HG03571 (cell line): ENCODE results near the gene PALLD.

Experiments used
- ATAC-seq: cut with Tn5 transposase; IDR thresholded peaks from one replicate; pipeline ENCODE4 v1.9.1; 2021; ENCODE audit not compliant: unreplicated experiment

The PALLD gene

DNA sequence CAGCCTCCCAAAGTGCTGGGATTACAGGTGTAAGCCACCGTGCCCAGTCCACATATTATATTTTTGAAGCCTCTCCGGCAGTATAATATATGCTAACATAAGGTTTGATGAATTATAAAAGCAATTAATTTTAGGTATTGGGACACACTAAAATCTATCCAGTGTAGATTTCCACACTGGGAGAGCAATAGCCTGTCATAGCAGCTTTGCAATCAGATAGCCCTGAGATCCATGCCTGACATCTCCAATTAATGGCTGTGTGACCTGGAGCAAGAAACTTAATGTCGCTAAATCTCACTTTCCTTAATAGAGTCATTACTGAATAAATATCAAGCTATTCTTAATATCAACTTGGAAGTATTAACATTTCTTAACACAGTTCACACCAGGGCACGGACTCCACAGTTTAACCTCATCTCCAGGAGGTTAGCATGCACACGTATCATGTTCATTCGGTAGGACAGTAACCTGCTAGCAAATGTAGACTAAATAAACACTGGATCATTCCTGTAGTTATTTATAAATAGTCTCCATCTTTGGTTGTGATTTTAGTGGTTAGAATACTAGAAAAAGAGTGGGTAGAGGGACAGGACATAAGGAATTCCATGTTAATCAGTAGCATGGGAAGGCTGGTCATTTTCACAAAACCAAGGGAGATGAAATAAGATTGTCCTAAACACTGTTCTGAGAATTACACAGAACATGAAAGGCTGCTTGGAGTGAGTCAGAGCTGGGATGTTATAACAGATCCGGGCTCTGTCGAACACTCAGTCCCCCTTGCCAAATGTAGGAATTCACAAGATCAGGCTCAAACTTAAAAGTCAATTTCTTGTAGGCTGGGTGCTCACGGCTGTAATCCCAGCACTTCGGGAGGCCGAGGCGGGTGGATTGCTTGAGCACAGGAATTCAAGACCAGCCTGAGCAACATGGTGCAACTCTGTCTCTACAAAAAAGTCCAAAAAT lies 254.7 kb downstream of the PALLD start:
- ATAC-seq: no peak

DNA sequence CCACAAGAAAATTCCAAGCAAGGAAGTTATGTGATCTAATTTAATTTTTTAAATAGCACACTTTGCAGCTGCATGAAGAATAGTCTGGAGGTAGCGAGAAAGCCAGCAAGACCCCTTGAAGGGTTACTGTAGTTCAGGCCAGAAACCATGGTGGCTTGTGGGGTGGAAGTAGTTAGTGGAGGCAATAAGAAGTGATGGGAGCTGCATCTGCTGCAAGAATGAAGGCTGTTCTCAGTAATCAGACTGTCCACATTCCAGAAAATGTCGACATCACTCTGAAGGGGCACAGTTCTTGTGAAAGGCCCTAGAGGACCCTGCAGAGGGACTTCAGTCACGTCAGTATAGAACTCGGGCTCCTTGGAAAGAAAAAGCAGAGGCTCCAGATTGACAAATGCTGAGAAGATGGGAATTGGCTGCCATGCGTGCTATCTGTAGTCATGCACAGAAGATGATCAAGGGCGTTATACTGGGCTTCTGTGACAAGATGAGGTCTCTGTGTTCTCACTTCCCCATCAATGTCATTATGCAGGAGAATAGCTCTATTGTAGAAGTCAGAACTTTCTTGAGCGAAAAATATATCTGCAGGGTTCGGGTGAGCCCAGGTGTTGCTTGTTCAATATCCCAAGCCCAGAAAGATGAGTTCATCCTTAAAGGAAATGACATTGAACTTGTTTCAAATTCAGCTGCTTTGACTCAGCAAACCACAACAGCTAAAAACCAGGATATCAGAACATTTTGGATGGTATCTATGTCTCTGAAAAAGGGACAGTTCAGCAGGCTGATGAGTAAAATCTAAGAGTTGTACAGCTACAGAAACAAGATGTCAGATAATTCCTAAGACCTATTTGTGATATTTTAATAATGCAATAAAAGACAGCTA lies 259.0 kb downstream of the PALLD start:
- ATAC-seq: no peak

DNA sequence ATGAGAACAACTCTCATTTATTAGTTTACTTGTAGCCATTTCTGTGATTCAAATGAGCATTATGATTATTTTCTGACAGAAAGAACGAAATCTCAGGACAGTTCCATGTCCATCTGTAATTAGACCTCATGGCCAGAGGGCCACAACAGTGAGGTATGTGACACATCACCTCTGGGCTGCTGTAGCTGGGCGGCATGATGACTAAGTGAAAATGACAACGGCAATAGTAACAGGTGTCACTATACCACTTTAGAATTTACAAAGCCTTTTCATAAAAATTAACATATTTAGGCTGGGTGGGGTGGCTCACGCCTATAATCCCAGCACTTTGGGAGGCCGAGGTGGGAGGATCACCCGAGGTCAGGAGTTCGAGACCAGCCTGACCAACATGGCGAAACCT lies 260.6 kb downstream of the PALLD start:
- no peak for ATAC-seq

DNA sequence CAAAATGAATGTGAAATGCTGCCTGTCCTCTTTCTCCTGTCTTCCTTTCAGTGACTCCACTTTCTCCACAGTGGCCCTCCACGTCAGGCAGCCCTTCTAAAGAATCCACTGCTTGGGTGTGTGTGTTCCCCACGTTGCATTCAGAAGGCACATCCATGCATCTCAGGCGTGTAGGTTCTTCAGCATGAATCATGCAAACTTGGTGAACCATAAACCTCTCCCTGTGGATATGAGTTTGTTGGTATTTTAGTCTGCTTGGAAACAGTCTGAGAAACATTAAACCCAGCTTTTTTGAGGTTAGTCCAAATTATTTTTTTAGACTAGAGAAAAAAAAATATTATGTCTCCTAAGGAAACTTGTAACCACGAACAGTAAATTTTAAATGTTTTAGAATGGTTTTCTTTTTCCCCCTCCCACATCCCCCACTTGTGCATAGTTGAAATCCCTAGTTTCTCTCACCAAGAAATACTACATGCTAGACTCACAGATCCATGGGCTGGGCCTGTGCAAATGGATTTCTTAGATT lies 261.6 kb downstream of the PALLD start:
- ATAC-seq: no peak

DNA sequence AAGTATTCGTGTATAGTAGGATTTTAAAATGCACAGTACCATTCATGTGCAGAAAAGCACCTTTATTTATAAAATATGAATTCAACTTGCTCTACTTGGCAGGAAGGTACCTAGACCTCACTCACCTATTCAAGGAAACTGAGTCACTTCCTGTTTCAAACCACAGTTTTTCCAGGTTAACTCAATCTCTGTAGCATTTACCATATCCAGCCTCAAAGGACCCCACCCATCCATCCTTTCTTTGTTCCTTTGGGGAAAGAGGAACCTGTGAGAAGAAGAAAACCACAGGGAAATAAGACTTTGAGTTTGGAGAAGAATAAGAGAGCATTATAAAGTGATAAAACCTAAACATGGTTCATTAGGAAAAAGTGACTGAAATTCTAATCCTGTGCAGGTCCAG lies 262.5 kb downstream of the PALLD start:
- ATAC-seq: no peak

DNA sequence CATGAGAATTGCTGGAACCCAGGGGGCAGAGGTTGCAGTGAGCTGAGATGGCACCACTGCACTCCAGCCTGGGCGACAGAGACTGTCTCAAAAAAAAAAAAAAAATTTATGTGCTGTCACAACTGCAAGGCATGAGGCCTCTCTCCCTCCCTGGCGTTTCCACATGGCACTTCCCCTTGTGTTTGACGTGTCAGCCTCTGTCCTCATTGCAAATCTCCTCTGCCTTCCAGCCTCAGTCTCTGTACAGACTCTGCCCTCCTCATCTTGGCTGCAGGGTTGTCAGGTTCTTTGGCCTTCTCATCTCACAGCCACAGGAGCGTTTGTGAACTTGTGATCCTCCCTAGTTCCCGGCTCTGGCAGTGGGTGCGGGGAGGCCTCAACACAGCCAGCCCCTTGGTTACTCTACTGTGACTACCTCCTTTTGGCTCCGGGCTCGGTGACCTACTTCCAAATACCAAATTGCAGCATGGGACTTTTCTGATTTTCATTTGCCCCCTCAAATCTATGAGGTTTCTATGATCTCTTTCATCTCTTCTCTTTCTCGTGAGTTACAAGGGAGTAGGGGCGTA lies 263.2 kb downstream of the PALLD start:
- ATAC-seq: no peak

DNA sequence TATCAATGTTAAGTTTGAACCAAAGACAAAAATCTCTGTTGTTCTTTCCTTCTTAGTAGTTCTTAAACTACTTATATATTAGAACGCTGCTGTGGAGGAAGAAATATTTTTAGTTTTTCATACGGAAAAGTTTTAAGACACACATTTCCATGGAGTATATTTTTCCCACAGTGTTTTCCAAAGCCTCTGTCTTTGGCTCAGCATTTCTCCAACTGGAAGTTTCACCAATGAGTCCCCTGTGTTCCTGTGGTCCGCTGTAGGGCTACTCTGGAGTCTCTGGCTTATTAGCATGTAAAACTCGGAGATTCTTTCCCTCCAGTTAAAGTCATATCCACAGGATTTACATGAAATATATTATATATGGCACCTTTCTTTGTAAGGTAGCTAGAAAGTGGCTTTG lies 264.2 kb downstream of the PALLD start:
- ATAC-seq: no peak

DNA sequence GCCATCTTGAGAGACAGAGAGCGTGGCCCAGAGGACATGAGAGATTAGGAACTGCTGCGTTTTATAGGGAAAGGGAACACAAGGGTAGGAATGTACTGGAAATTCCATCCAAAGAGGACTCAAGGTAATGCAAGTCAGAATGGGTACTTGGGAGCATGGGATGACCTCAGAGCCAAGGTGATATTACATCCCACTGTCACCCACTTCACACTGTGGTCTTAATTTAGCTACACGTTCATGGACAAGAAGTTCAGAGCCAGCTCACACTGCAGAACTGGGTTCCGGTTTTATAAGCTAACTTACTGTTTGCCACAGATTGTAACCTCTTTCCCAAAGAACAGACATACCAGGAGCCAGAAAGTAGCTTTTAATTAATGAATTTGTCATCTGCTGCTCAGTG lies 268.5 kb downstream of the PALLD start:
- ATAC-seq: no peak

DNA sequence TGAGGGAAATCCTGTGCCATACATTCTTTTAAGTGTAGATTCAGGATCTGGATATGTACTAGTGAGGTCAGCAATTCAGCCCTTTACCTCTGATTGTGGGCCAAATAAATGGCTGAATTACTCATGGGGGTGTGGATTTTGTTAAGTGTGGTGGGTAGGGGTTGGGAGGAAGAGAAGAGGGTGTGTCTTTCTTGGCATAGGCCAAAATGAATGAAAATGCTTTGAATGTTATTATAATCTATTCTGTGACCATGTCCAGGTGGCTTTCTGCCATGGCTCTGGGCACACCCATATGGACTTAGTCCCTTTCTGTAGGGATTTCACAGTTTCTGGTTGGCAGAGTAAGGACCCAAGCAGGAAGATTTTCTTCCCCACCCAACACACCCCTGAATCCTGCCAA lies 268.9 kb downstream of the PALLD start:
- ATAC-seq: no peak

DNA sequence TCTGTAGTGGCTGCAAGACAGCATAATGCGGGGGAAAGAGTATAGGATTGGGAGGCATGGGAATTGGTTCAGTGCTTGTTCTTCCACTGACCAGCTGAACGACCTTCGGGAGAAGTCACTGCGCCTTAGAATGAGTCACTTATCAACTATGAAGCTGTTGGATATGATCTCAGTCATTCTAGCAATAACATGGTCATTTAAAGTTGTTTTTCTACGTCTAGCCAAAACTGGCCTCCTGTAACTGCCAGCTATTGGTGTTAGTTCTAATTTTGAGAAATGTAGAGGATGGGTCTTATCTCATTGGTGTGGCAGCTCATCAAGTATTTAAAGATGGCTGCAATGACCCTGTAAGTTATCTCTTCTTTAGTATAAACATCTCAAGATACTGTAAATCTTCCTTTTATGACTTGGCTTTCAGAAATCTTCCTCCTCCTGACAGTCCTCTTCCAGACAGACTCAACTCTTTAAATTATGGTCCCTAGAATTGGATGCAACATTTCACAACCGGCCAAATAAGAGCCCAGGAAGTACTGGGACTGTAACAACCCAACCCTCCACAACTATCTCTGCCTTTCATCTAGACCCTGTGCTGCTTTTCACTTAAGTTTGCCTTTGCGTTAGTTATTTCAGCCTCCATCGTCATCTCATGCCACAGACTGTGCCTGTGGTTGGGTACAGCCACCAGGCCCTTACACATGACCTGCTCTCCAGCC lies 269.9 kb downstream of the PALLD start:
- ATAC-seq: no peak

DNA sequence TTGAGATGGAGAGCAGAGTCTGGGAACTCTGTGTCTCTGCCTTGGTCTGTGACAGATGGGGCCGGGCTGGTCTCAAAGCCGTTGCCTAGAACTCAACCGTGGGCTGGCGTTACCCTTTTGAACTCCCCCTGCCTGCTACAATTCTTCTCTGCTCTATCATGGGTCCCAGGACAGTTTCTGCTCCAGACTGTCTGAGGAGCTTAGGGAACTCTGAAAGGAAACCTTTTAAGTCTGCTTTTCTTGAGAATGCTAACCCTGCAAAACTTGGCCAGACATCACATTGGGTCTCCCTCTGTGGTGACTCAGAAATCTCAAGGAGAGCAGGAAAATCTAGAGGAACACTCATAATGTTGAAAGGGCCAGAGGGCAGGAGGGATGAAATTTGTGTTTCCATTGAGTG lies 272.6 kb downstream of the PALLD start:
- no peak for ATAC-seq

DNA sequence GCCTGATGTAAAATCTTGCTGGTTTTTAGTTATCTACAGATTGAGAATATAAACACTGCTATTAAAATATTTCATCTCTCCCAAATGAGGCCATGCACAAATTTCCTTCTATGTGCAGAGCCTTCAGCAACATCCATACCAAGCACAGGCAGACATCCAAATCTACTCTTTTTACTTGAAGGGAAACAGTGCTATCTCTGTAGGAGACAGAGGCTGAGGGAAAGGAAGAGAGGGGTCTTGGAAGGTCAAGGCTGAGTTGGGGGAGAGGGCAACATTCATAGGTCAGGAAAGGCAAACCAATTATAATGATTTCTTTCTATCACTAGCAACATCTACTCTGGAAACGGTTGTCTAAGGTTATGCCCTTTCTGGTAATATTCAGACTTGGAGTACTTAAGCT lies 273.0 kb downstream of the PALLD start:
- no peak for ATAC-seq

DNA sequence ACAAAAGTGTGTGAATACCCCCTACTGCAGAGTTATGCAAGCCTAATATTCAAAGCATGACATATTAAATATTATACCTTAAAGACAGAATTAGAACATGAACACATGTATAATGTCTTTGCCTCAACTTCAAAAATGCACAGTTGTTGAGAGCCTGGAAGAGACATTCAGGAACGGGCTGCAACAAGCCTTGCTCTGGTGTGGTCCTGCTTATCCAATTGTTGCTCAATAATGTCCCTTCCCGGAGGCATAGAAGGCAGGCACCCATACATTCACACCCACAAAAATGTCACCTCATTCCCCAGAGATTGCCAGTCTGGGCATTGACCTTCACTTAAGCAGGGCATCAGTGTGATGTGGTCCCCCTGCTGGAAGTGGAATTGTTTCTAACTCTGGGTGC lies 274.4 kb downstream of the PALLD start:
- ATAC-seq: no peak

DNA sequence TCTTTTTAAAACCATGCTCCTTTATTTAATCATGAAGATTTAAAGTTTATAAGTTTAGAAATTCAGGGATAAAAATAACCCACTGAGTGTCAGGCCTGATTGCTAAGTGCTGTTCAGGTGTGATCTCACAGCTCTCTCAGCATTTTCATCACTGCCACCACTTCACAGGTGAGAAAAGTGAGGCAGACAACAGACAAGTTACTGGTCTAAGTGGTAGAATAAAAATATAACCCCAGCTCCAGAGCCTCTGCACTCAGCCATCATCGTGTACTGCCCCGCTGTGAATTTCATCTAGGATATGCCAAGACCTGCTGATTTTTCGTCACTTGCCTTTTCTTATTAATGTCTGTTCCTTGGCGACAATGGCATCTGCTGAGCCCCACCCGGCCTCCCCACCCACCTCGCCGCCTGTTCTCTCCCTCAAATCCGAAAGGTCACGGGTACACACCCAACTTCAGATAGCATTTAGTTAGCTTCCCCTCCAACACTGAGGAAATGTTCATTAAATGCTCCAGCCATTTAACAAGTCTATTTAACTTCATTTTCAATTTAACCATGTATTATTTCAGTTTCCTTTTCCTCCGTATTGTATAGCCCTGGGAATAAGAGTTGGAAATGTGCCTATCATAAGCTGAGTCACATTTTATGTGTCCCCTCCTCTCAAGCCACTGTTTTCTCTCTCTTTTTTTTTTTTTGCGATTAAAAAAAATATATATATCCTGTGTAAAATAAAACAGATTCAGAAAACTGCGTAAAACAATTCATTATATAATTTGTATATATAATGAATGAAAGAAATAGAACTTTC lies 276.7 kb downstream of the PALLD start:
- no peak for ATAC-seq

DNA sequence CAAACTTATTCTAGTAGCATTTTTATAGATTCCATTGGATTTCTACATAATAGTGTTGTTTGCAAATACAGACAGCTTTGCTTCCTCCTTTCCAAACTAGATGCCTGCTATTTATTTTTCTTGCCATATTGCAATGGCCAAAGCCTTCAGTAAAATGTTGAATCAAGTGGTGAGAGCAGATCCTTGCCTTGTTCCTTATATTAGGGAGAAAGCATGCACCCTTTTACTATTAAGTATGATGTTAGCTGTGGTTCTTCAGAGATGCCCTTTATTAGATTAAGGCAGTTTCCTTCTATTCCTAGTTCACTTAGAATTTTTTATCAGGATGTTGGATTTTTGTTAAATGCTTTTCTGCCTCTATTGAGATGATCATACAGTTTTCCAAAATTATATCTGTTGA lies 279.5 kb downstream of the PALLD start:
- no peak for ATAC-seq

DNA sequence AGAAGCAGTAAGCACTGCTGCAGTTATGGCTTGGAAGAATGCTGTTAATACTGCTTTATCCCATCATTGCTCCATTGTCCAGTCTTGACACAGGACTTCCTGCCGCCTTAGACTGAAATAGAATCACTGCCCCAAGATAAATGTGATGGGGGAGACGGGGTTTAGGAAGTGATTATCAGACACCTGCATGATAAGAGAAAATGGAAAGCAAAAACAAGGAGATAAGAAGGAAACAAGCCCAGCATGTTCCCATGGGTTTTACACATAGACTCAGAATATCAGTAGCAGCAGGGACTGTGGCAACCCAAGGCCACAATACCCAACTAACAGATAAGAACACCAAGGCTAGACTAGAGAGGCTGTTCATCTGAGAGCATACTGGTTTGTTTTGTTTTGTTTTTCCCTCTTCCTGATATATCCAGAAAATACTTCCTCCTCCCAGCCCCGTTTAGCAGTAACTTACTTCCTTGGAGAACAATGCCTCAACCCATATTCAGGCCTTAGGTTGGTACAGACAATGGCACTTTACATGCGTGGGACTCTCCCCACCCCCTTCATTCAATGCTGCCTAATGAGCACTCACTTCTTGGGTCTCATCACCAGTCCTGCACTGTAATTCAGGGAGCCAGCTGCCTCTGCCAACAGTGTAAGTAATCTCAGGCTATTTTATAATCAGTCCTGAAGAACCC lies 280.6 kb downstream of the PALLD start:
- no peak for ATAC-seq

DNA sequence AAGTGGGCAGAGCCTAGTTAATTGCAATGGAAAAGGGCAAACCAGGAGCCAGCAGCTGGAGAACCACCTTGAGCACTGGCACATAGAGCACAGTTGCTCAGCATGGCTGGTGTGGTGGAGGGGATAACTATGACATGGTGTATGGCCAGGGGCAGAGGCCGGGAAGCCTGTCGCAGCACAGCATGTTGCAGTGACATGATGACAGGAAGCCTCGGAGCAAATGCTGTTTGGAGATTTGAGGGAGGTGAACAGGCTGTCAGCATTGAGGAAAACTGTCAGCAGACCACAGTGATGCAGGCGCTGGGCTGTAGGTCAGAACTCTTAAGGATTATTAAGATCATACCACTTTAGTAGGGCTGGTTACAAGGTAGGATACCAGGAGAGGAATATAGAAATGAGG lies 284.5 kb downstream of the PALLD start:
- ATAC-seq: no peak

DNA sequence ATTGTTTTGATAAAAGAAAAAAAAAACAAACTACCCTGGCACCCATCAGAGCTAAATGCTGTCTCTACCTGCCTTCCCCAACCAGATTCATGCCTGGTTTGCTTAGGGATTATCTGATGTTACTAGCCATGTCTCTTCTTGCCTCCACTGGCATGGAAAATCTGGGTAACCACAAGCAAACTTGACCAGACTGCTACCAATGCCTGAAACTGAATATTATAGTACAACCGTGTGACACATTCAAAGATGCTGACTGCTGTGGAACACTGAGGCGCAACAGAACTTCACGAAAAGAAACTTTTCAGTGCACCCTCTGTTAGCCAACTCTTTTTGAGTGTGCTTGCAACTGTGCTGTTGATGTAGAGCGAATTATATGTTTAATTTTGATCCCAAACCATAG lies 285.1 kb downstream of the PALLD start:
- ATAC-seq: no peak

DNA sequence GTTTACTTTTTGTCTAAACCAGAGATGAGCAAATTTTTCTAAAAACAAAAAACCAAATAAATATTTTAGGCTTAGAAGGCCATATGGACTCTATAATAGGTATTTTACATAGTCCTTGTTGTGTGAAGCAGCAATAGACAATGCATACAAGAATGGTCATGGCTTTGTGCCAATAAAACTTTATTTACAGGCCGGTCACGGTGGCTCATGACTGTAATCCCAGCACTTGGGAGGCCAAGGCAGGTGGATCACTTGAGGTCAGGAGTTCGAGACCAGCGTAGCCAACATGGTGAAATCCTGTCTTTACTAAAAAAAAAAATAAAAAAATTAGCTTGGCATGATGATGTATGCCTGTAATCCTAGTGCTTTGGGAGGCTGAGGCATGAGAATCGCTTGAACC lies 285.6 kb downstream of the PALLD start:
- no peak for ATAC-seq
